Measurements from ENCODE around the gene TBCE. TPM values are rescaled to one million over a fixed set of nuclear protein-coding genes. Genes with fewer than 3 reads are reported as not detected.

Gene TBCE
- total RNA-seq, 1 donor from 2014 or later = 19.1 TPM

GRCh38 chr1:235417086-235417697 lies 50.0 kb downstream of the TBCE start:
- POLR2A ChIA-PET = interaction anchor here (0.7 to 0.8 kb wide), 2 partner anchors 90 to 256 kb away, joined by 3 read pairs; partner anchors contain the start of gene RBM34
- Mint-ChIP-seq H3K4me1 (peaks cover 2% of the 10 kb centered on the region), H3K27ac (no peak overlapping the region), H3K36me3 (ENCODE audit: low read depth) (peaks cover 16% of the 10 kb centered on the region), H3K27me3 (no peaks in the 10 kb centered on the region), H3K4me3 (no peak overlapping the region), H3K9me3 (no peaks in the 10 kb centered on the region)
- intact Hi-C loops (cut with micrococcal nuclease) = loop anchor here (1.0 to 5.0 kb wide), 4 partner anchors 164 to 1302 kb away; no protein-coding TSS in a partner anchor
- DNase-seq (no peak), ATAC-seq (ENCODE audit: low read depth) (peak; percentile 66)
- CTCF ChIA-PET = interaction anchor here (0.8 to 3.7 kb wide), 39 partner anchors 9 to 930 kb away, joined by 3 to 82 read pairs (median 4); partner anchors contain the start of genes RBM34 and TBCE
- TF ChIP-seq, protein P1, sequence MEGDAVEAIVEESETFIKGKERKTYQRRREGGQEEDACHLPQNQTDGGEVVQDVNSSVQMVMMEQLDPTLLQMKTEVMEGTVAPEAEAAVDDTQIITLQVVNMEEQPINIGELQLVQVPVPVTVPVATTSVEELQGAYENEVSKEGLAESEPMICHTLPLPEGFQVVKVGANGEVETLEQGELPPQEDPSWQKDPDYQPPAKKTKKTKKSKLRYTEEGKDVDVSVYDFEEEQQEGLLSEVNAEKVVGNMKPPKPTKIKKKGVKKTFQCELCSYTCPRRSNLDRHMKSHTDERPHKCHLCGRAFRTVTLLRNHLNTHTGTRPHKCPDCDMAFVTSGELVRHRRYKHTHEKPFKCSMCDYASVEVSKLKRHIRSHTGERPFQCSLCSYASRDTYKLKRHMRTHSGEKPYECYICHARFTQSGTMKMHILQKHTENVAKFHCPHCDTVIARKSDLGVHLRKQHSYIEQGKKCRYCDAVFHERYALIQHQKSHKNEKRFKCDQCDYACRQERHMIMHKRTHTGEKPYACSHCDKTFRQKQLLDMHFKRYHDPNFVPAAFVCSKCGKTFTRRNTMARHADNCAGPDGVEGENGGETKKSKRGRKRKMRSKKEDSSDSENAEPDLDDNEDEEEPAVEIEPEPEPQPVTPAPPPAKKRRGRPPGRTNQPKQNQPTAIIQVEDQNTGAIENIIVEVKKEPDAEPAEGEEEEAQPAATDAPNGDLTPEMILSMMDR (IDR thresholded peaks at IDR 0.05) = peak; percentile 83

- Mint-ChIP-seq H3K9me3 (no peaks in the 10 kb centered on the region), H3K4me3 (no peak overlapping the region), H3K36me3 (ENCODE audit: low read depth) (peaks cover 12% of the 10 kb centered on the region), H3K27me3 (no peaks in the 10 kb centered on the region), H3K4me1 (peaks cover 15% of the 10 kb centered on the region), H3K27ac (no peak overlapping the region)
- TF ChIP-seq, protein P1 (IDR thresholded peaks at IDR 0.05) = no peak
- ChIA-PET CTCF (interaction anchor here (0.6 kb wide), 1 partner anchor 319 kb away, joined by 3 read pairs; no protein-coding TSS in a partner anchor), POLR2A (no interaction called here)
- ATAC-seq (ENCODE audit: low read depth) = no peak
- intact Hi-C loops (cut with micrococcal nuclease) = no loop called here
- no peak for DNase-seq
Observed at GRCh38 chr1:235421751-235422150, 54.5 kb downstream of the TBCE start.

- Mint-ChIP-seq H3K9me3 (no peaks in the 10 kb centered on the region), H3K27me3 (no peaks in the 10 kb centered on the region), H3K4me3 (no peak overlapping the region), H3K27ac (no peak overlapping the region), H3K36me3 (ENCODE audit: low read depth) (peaks cover 14% of the 10 kb centered on the region), H3K4me1 (peaks cover 16% of the 10 kb centered on the region)
- no peak for DNase-seq
- TF ChIP-seq, protein P1 (IDR thresholded peaks at IDR 0.05) = no peak
- ATAC-seq (ENCODE audit: low read depth) = peak; percentile 25
- intact Hi-C loops (cut with micrococcal nuclease) = no loop called here
- CTCF ChIA-PET = no interaction called here
- POLR2A ChIA-PET = no interaction called here
Observed at GRCh38 chr1:235423214-235423652, 56.0 kb downstream of the TBCE start.

GRCh38 chr1:235424092-235424491 lies 56.9 kb downstream of the TBCE start:
- H3K36me3 Mint-ChIP-seq (ENCODE audit: low read depth) = peaks cover 16% of the 10 kb centered on the region
- H3K4me3 Mint-ChIP-seq = no peak overlapping the region
- H3K27ac Mint-ChIP-seq = no peak overlapping the region
- ChIA-PET CTCF (interaction anchor here (0.7 kb wide), 1 partner anchor 8 kb away, joined by 3 read pairs; no protein-coding TSS in a partner anchor), POLR2A (no interaction called here)
- intact Hi-C loops (cut with micrococcal nuclease) = no loop called here
- peaks cover 16% of the 10 kb centered on the region for H3K4me1 Mint-ChIP-seq
- DNase-seq = no peak
- H3K27me3 Mint-ChIP-seq = no peaks in the 10 kb centered on the region
- no peak for ATAC-seq (ENCODE audit: low read depth)
- H3K9me3 Mint-ChIP-seq = no peaks in the 10 kb centered on the region
- TF ChIP-seq, protein P1 (IDR thresholded peaks at IDR 0.05) = no peak

GRCh38 chr1:235425357-235425756 lies 58.1 kb downstream of the TBCE start:
- Mint-ChIP-seq H3K27me3 (no peaks in the 10 kb centered on the region), H3K4me3 (no peak overlapping the region), H3K36me3 (ENCODE audit: low read depth) (peaks cover 14% of the 10 kb centered on the region), H3K27ac (no peak overlapping the region), H3K4me1 (peaks cover 16% of the 10 kb centered on the region), H3K9me3 (no peaks in the 10 kb centered on the region)
- ATAC-seq (ENCODE audit: low read depth) (no peak), DNase-seq (no peak)
- CTCF ChIA-PET = no interaction called here
- TF ChIP-seq, protein P1 (IDR thresholded peaks at IDR 0.05) = no peak
- intact Hi-C loops (cut with micrococcal nuclease) = no loop called here
- POLR2A ChIA-PET = no interaction called here
